AG10803 (cell line): ENCODE results near the gene ANLN.

ENCODE experiments used
- DNase-seq: peaks from one replicate; pipeline ENCODE4 v3.0.0; 2010; ENCODE audit warnings: low read depth
- H3K4me3 ChIP-seq: 2 replicates; pipeline ENCODE4 v1.5.1; 2011; ENCODE audit warnings: mild to moderate bottlenecking, low read length, control low read depth
- TF ChIP-seq, protein P1 (sequence below): conservative IDR thresholded peaks from 2 replicates; pipeline ENCODE4 v1.5.1; 2011; ENCODE audit warnings: mild to moderate bottlenecking, low read length, control low read depth, inconsistent platforms

ANLN gene

DNA sequence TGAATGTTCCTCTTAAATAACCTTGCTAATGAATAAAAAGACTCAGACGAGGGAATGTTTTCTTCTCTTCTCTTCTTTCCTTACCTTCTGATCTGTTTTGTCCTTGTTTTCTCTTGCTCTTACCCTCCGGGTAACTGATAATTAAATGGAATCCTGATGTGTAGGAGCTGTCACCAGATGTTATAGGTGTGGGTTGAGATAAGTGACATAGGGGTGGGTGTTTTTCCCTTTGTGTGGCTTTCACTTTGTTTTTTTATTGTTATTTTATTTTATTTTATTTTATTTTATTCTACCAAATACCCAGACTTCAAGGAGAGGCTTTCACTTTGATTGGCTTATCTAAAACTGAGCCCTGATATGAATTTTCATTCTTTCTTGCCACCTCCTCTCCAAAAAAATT is 25.5 kb downstream of the ANLN start:
- TF ChIP-seq, protein P1, sequence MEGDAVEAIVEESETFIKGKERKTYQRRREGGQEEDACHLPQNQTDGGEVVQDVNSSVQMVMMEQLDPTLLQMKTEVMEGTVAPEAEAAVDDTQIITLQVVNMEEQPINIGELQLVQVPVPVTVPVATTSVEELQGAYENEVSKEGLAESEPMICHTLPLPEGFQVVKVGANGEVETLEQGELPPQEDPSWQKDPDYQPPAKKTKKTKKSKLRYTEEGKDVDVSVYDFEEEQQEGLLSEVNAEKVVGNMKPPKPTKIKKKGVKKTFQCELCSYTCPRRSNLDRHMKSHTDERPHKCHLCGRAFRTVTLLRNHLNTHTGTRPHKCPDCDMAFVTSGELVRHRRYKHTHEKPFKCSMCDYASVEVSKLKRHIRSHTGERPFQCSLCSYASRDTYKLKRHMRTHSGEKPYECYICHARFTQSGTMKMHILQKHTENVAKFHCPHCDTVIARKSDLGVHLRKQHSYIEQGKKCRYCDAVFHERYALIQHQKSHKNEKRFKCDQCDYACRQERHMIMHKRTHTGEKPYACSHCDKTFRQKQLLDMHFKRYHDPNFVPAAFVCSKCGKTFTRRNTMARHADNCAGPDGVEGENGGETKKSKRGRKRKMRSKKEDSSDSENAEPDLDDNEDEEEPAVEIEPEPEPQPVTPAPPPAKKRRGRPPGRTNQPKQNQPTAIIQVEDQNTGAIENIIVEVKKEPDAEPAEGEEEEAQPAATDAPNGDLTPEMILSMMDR, result no peak
- no peak for DNase-seq
- H3K4me3 ChIP-seq, result no peak overlapping the region

- TF ChIP-seq, protein P1, result no peak
- H3K4me3 ChIP-seq, result no peak overlapping the region
- DNase-seq, result no peak
These were observed 26.6 kb downstream of the ANLN start for GRCh38 chr7:36416251-36416650.

GRCh38 chr7:36420307-36420706 is 30.6 kb downstream of the ANLN start:
- no peak for DNase-seq
- H3K4me3 ChIP-seq, result no peak overlapping the region
- TF ChIP-seq, protein P1, result no peak

DNA sequence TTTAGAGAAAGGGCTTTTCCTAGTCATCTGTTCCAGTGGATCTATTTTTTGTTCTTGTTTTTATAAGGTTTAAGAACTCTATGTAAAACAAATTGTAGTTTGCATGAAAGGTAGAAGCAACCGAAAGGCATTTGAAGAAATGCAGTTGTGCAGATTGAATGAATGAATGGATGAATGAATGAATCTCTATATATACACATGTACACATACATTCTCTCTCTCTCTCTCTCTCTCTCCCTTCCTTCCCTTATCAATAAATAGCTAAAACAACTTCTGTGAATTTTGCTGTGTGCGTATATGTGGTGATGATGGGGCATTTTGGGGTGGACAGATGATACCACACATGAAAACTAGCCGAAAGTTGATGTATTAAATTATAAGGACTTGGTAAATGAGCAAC is 32.4 kb downstream of the ANLN start:
- DNase-seq, result no peak
- H3K4me3 ChIP-seq, result no peak overlapping the region
- TF ChIP-seq, protein P1, result no peak

- no peak overlapping the region for H3K4me3 ChIP-seq
- no peak for DNase-seq
- TF ChIP-seq, protein P1, result no peak
These were observed 34.0 kb downstream of the ANLN start for GRCh38 chr7:36423633-36424032.

- H3K4me3 ChIP-seq, result no peak overlapping the region
These were observed 40.5 kb downstream of the ANLN start for GRCh38 chr7:36430186-36430585.

GRCh38 chr7:36430881-36431280 is 41.2 kb downstream of the ANLN start:
- no peak overlapping the region for H3K4me3 ChIP-seq
- DNase-seq, result no peak
- TF ChIP-seq, protein P1, result no peak

More at GRCh38 chr7:36430186-36430585, 40.5 kb downstream of the ANLN start:
- TF ChIP-seq, protein P1, result no peak
- DNase-seq, result no peak
